GM11168 (cell line): ENCODE measurements around the gene DFFB.

ENCODE experiments used
- in situ Hi-C: fragments of 300-500 bp; cut with MboI; formaldehyde crosslinking; loops from one replicate; pipeline ENCODE4 v1.12.0; 2022; ENCODE audit warnings: low sequenced_read_pairs; ENCODE audit not compliant: unreplicated experiment

Gene DFFB

GRCh38 chr1:3894626-3895278, 37.5 kb downstream of the DFFB start:
- in situ Hi-C loops = no loop called here

- in situ Hi-C loops = no loop called here
These were observed 38.1 kb downstream of the DFFB start for GRCh38 chr1:3895279-3895950.

- in situ Hi-C loops = no loop called here
These were observed 38.7 kb downstream of the DFFB start for GRCh38 chr1:3895951-3896325.

- in situ Hi-C loops = no loop called here
These were observed 39.2 kb downstream of the DFFB start for GRCh38 chr1:3896396-3897000.

GRCh38 chr1:3898475-3898735, 41.1 kb downstream of the DFFB start:
- in situ Hi-C loops = no loop called here

GRCh38 chr1:3898994-3899753, 41.9 kb downstream of the DFFB start:
- in situ Hi-C loops = no loop called here

- in situ Hi-C loops = loop anchor here (25.0 kb wide), 1 partner anchor 913 kb away; no protein-coding TSS in a partner anchor
These were observed 42.5 kb downstream of the DFFB start for GRCh38 chr1:3899754-3900149.

- in situ Hi-C loops = loop anchor here (25.0 kb wide), 1 partner anchor 912 kb away; no protein-coding TSS in a partner anchor
These were observed 43.1 kb downstream of the DFFB start, which contains the start of gene C1orf174 for GRCh38 chr1:3900150-3900968. Gene C1orf174, minus strand, starts transcription at chr1:3900272. Its CDS starts 86 bp downstream, at chr1:3900186.

GRCh38 chr1:3900969-3901529, 43.8 kb downstream of the DFFB start:
- in situ Hi-C loops = loop anchor here (25.0 kb wide), 1 partner anchor 911 kb away; no protein-coding TSS in a partner anchor

- in situ Hi-C loops = loop anchor here (25.0 kb wide), 1 partner anchor 910 kb away; no protein-coding TSS in a partner anchor
These were observed 44.8 kb downstream of the DFFB start for GRCh38 chr1:3902111-3902511.

- in situ Hi-C loops = loop anchor here (25.0 kb wide), 1 partner anchor 910 kb away; no protein-coding TSS in a partner anchor
These were observed 45.4 kb downstream of the DFFB start for GRCh38 chr1:3902571-3903091.

GRCh38 chr1:3903141-3904005, 46.1 kb downstream of the DFFB start:
- in situ Hi-C loops = loop anchor here (25.0 kb wide), 1 partner anchor 909 kb away; no protein-coding TSS in a partner anchor

- in situ Hi-C loops = loop anchor here (25.0 kb wide), 1 partner anchor 908 kb away; no protein-coding TSS in a partner anchor
These were observed 46.9 kb downstream of the DFFB start for GRCh38 chr1:3904006-3904842.

GRCh38 chr1:3904843-3905185, 47.5 kb downstream of the DFFB start:
- in situ Hi-C loops = loop anchor here (25.0 kb wide), 1 partner anchor 907 kb away; no protein-coding TSS in a partner anchor

- in situ Hi-C loops = loop anchor here (25.0 kb wide), 1 partner anchor 907 kb away; no protein-coding TSS in a partner anchor
These were observed 48.1 kb downstream of the DFFB start for GRCh38 chr1:3905266-3905952.

- in situ Hi-C loops = loop anchor here (25.0 kb wide), 1 partner anchor 906 kb away; no protein-coding TSS in a partner anchor
These were observed 48.8 kb downstream of the DFFB start for GRCh38 chr1:3905953-3906671.
